Measurements from ENCODE around the gene RGPD6.
"Not testable (repeated sequence)": the region's sequence is repeated elsewhere in the genome, so short reads cannot be mapped to it uniquely, and the experiment has no call there.

Gene RGPD6
- total RNA-seq = 0 to 1.3 (median 0.20) reads per million in 9 experiments

DNA sequence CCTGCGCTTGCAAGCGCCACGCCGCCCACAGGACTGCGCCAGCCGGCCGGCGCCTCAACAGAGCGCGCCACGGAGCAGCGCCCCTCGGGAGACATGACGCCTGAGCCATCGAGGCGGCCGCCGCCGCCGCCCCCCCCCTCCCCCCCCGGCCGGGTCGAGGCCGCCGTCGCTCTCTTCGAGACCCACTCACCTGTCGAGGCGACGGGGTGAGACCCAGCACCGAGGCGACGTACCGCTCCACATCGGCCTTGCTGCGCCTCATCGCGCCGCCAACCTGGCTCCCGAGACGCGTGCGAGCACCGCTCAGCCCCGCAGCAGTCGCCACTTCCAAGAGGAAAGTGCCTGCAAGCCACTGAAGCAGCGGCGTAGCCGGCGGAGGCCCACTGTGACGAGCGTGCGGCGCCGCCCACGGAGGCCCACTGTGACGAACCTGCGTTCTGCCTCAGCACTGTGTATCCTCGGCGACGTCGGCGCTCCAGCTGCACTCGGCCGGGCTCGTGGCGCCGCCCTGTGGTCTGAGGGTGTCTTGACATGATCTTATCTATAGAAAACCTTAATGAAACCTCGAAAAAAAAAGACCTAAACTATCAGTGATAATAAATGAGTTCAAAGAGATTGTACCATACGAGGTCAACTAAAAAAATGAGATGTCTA lies at the start of gene RGPD6:
Gene RGPD6 (minus strand): TSS at position 460 of the 654 bp plus-strand sequence. CDS start 198 bp downstream, at position 262.
- not testable (repeated sequence) for H3K27me3 Mint-ChIP-seq; H3K4me3 Mint-ChIP-seq; H3K27ac Mint-ChIP-seq; H3K36me3 Mint-ChIP-seq (ENCODE audit: insufficient read depth); DNase-seq; H3K9me3 Mint-ChIP-seq; H3K4me1 Mint-ChIP-seq (ENCODE audit: low read depth in 2 of 2)
- ATAC-seq (replicated peaks) = peak; percentile 99

DNA sequence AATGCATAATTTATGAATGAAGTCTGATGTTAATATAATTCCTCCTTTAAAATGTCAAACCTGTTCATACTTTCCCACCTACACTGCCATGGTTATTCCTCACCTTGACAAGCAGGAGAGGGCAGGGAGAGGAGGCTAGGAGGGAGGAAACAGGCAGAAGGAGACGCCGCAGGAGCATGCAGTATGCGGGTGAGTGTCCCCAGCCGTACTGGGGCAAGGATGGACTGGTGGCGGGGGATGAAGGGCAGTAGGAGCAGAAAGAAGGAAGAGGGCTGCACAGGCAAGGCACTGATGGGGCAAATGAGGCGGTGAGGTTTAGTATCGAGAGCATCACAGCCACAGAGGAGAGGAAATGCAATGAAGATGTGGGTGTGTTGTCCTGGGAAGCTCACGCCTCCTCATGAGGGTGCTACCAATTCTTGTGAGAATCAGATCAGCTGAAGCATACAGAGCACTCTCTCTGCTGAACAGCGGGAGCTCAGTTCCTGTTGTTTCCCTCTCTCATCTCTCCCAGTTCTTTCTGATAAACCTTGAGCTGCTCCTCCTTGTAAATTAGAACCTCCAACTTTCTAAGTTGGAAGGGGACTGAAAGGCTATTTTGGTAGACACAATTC lies 42.4 kb upstream of the RGPD6 start:
- ATAC-seq (replicated peaks) = peak; percentile 32
- H3K27ac Mint-ChIP-seq; H3K36me3 Mint-ChIP-seq (ENCODE audit: insufficient read depth): not testable (repeated sequence)

DNA sequence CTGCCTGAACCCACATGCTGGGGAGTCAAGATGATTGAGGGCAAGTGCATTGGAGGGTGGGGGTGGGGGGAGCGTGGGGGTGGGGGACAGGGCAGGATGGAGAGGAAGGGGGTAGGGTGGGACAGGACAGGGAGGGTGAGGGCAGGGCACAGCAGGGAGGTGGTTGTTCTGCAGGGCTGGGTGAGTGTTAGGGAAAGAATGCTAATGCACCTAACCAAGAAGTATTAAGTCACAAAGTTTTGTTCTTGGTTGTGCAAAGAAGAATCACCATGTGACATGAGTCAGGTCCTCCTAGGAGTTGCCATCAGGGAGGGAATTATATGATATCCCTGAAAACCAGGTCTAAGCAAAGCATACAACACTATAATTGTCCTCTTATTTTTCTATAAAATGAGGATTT lies 36.9 kb upstream of the RGPD6 start:
- H3K27me3 Mint-ChIP-seq; H3K9me3 Mint-ChIP-seq; H3K4me3 Mint-ChIP-seq; H3K27ac Mint-ChIP-seq; ATAC-seq (replicated peaks); H3K4me1 Mint-ChIP-seq (ENCODE audit: low read depth in 2 of 2); DNase-seq; H3K36me3 Mint-ChIP-seq (ENCODE audit: insufficient read depth): not testable (repeated sequence)

More for the DNA sequence above, 42.4 kb upstream of the RGPD6 start:
- not testable (repeated sequence) for H3K4me1 Mint-ChIP-seq (ENCODE audit: low read depth in 2 of 2); H3K4me3 Mint-ChIP-seq; H3K9me3 Mint-ChIP-seq; DNase-seq; H3K27me3 Mint-ChIP-seq

DNA sequence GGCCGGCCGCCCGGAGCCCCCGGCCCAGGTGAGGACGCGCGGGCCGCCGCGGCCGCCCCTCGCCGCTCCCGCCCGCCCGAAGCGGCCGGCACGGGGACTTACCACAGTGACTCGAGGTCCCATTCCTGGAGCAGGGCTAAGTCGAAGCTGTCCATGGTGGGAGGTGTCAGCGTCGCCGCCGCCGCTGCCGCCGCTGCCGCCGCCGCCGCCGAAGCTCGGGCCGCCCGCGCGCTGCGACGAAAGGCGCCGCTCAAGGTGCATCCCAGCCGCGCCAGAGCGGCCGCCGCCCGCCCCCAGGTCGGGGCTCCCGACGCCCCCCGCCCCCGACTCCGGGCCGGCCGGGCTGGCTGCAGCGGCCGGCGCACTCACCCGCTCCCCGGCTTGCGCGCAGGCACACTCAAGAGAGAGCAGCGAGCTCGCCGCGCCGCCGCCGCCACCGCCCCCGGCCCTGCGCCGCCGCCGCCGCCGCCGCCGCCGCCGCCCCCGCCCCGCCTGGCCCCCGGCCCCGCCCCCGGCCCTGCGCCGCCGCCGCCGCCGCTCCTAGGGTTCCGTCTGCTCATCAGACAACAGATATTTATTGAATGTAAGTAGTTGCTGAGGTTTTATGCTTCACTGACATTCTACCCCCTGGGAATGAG lies 33.7 kb upstream of the RGPD6 start:
- not testable (repeated sequence) for H3K27me3 Mint-ChIP-seq; H3K27ac Mint-ChIP-seq; H3K4me1 Mint-ChIP-seq (ENCODE audit: low read depth in 2 of 2); H3K4me3 Mint-ChIP-seq; H3K36me3 Mint-ChIP-seq (ENCODE audit: insufficient read depth); DNase-seq; H3K9me3 Mint-ChIP-seq
- peak; percentile 65 for ATAC-seq (replicated peaks)

DNA sequence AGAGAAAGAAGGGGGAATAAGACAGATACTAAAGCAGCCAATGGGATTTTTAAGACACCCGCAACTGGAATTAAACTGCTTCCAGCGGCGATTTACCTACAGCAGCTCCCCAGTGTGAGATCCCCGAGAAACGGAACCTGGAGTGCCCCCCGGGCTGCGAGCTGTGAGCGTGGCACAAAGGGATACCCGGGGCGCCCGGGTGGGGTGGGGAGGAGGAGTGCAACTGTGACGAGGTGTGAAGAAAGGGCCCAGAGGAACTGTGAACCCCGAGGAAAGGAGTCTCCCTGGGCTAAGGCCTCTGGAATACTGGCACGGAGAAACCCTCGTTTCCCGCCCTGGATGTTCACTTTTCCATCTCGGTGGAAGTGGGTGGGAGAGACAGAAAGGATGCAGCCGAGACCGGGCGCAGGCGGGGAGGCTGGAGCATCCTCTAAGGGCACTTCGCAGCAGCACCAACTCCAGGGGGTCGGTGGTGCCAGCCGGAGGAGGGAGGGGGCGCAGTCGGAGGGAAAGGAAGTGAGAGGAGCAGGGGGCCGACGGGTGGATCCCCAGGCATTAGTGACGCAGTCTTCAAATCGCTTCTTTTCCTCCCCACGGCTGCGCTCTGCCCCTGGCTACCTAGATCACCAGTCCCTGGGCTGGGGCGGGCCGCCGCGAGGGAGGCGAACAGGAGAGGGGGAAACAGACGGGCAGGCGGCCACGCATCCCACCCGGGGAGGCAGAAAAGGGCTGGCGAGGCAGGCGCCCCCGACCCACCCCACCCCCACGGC lies 33.0 kb upstream of the RGPD6 start:
- not testable (repeated sequence) for H3K27ac Mint-ChIP-seq; H3K36me3 Mint-ChIP-seq (ENCODE audit: insufficient read depth); H3K9me3 Mint-ChIP-seq; H3K27me3 Mint-ChIP-seq; H3K4me1 Mint-ChIP-seq (ENCODE audit: low read depth in 2 of 2)
- ATAC-seq (replicated peaks) = peak; percentile 69
- DNase-seq = peak in 1 of 3 experiments; percentile 8
- peak overlapping the region in 1 of 2 donors; percentile 37 for H3K4me3 Mint-ChIP-seq

DNA sequence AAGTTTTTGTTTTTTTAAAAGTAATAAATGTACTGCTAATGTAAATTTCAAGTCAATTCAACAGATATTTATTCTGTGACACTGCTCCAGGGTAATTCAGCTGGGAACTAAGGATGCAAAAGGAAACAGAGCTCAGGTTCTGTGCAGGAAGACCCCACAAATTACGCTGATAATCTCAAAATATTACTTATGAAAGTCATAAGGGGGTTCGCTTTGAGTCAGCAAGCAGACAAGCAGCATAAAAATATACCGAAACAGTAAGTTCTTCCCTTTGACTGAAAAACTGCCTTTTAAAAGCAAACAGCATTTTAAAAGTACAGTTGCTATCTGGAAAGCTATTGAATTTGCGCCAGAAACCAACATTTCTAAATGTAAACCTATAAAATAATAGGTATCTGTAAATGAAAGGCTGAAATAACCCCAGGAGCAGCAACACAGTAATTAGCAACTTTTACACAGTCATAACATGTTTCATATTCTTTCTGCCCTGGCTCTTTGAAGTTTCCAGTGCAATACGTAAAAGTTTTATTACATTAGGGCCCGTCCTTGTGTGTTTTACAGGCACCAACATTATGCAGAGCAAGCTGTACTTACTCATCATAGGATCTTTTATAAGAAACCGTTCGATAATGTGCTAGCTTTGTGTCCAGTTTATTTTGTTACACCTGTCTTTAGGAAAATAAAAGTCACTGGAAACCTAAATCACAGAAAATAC lies 31.9 kb upstream of the RGPD6 start:
- not testable (repeated sequence) for H3K4me1 Mint-ChIP-seq (ENCODE audit: low read depth in 2 of 2); H3K27ac Mint-ChIP-seq; H3K4me3 Mint-ChIP-seq; DNase-seq; ATAC-seq (replicated peaks); H3K9me3 Mint-ChIP-seq; H3K27me3 Mint-ChIP-seq; H3K36me3 Mint-ChIP-seq (ENCODE audit: insufficient read depth)

DNA sequence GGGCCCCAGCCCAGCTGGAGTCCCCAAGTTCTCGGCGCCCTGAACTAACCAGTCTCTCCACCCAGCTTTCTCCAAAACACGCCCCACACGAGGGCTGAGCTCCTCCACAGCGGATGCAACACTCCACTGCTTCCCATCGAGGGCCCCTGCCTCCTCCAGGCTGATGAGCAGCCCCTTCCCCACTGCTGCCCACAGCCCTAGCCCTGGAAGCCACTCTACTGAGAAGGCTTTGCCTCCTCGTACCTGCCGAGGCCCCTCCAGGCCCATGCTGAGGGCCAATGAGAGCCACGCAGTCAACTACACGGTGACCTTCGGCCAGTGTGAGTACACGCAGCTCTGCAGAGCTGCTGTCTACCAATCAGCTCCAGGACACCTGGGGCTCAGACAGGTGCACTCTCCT lies 28.0 kb upstream of the RGPD6 start:
- not testable (repeated sequence) for H3K4me3 Mint-ChIP-seq; ATAC-seq (replicated peaks); H3K36me3 Mint-ChIP-seq (ENCODE audit: insufficient read depth); DNase-seq; H3K9me3 Mint-ChIP-seq; H3K27me3 Mint-ChIP-seq; H3K27ac Mint-ChIP-seq; H3K4me1 Mint-ChIP-seq (ENCODE audit: low read depth in 2 of 2)

DNA sequence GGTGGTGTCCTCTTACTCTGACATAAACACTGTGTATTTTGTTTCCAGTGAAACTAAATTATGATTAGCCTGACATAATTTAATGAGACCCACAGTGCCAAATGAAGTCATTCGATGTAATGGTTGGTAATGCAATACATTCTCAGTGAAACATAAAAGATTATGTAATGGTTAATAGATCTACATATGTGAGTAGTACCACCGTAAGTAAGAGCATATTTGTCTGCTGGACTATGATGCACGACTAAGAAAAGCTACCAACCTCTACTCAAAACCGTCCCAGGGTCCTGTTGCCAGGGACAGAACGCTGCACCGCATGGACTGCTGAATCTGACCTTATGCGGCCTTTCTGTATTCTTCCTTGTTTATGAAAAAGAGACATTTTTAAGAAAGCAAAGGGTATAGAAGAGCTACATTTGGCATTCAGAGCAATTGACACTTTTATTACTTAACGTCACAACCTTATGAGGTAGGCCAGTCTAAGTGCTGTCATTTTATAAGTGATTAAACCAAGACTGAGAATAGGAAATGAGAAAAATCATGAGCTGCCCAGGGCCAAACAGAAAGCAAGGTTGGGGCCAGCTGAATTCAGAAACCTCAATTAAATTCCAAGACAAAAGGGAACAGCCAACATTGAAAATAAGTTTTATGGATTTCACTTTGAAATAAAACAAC lies 27.0 kb upstream of the RGPD6 start:
- not testable (repeated sequence) for H3K27ac Mint-ChIP-seq; ATAC-seq (replicated peaks); H3K9me3 Mint-ChIP-seq; DNase-seq; H3K36me3 Mint-ChIP-seq (ENCODE audit: insufficient read depth); H3K27me3 Mint-ChIP-seq; H3K4me3 Mint-ChIP-seq; H3K4me1 Mint-ChIP-seq (ENCODE audit: low read depth in 2 of 2)

DNA sequence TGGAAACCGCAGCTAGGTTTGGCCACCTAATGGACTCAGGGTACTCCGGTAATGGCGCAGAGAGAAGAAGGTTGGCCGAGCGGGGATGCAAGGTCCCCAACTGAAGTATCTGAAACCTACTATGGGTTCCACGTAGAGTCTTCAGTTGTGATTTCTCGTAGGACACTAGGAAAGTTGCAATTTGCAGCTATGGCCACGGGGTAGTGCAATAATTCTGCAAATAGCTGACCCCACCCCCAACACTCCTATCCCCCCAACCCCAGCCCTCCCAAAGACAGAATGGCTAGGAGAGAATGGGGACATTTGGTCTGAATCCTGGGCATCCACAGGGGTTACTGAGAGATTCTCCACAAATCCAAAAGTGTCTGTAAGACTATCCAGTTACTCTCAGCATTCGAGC lies 25.1 kb upstream of the RGPD6 start:
- DNase-seq; H3K4me1 Mint-ChIP-seq (ENCODE audit: low read depth in 2 of 2); H3K27ac Mint-ChIP-seq; H3K9me3 Mint-ChIP-seq; H3K36me3 Mint-ChIP-seq (ENCODE audit: insufficient read depth); H3K4me3 Mint-ChIP-seq; ATAC-seq (replicated peaks); H3K27me3 Mint-ChIP-seq: not testable (repeated sequence)

DNA sequence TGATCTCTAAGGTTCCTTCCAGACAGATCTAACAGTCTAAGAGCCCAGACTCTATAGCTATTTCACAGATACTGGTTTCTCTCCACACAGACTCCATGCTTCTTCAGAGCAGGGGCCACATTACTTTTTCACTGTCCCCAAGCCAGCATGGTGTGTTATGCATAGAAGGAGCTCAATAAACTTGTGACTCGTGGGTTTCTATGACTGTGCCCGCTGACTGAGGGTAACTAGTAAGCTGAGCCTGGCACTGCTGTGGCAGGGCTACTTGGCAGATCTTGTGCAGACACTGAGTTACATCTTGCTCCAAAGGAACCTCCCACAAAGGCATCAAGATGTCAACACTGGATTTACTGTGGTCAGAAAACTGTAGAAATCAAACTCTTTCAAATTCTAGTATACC lies 15.0 kb upstream of the RGPD6 start:
- not testable (repeated sequence) for H3K4me1 Mint-ChIP-seq (ENCODE audit: low read depth in 2 of 2); H3K27me3 Mint-ChIP-seq; H3K4me3 Mint-ChIP-seq; H3K27ac Mint-ChIP-seq; H3K36me3 Mint-ChIP-seq (ENCODE audit: insufficient read depth); H3K9me3 Mint-ChIP-seq; DNase-seq; ATAC-seq (replicated peaks)

DNA sequence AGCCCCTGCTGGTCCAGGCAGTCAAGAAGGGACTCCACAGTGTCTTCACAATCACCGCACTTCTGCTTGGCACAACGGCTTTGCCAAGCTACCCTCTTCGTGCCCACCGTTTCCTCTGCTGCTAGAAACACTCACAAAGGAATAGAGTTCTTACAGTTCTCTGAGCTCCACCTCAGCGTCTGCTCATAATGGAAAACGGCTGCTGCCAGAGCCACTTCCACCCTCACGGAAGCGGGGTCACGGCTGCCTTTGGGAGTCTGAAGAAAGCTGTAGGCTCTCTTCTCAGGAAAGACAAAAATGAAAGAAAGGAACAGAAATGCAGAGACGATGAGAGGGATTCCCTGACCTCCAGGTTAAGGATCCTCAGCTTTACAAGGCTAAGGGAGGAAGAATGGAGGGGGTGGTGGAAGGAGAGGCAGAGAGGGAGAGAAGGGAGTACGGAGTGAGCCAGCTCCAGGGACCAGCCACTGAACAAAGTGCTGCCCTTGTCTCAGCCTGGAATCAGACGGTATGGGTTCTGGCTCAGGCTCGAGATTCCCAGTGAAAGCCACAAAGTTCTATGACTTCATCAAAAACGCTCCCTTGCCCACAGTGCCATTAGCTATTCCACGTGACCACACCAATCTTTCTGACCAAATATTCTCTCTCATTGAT lies 12.8 kb upstream of the RGPD6 start:
- not testable (repeated sequence) for H3K9me3 Mint-ChIP-seq; DNase-seq; H3K4me3 Mint-ChIP-seq; H3K4me1 Mint-ChIP-seq (ENCODE audit: low read depth in 2 of 2); H3K27me3 Mint-ChIP-seq; H3K36me3 Mint-ChIP-seq (ENCODE audit: insufficient read depth); ATAC-seq (replicated peaks); H3K27ac Mint-ChIP-seq

DNA sequence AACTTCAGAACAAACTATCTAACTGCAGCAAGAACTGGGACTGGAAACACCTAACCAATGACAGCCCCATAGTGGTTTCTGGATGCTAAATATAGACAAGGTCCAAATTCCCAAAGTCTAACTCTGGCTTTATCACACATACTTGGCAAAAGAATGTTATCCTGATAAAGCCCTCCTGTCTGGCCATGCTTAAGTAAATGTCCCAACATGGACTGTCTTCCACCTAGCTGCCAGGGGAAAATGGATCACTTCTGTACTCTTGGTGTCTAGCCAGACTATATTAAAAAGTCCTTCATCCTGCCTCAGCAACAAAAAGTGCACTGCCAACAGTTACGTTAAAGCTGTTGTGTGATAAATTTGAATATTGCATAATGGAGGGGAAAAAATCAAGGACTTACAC lies 11.5 kb upstream of the RGPD6 start:
- H3K36me3 Mint-ChIP-seq (ENCODE audit: insufficient read depth); H3K27me3 Mint-ChIP-seq; H3K9me3 Mint-ChIP-seq; H3K4me1 Mint-ChIP-seq (ENCODE audit: low read depth in 2 of 2); ATAC-seq (replicated peaks); DNase-seq; H3K27ac Mint-ChIP-seq; H3K4me3 Mint-ChIP-seq: not testable (repeated sequence)
